HCT116 (cell line): Measurements from ENCODE around the gene DUSP14. TPM values are rescaled to one million over a fixed set of nuclear protein-coding genes. Genes with fewer than 3 reads are reported as not detected.

Experiments
- ATAC-seq: fragments of 200-7000 bp; cut with Tn5 transposase; 2 replicates; pipeline ENCODE4 v1.9.1; 2020; ENCODE audit warnings: mild to moderate bottlenecking, moderate library complexity
- BruUV-seq: library from RNA; stranded (reverse); fragments of 400-500 nt; replicated peaks from 2 replicates; lab custom pipeline; 2021; lab: Mats Ljungman, UMichigan
- CTCF ChIA-PET: fragments of 300-600 bp; sonication (Branson Sonifier 250); formaldehyde crosslinking; loops from one replicate; lab custom pipeline; 2021; ENCODE audit warnings: antibody characterized with exemption; lab: Charles Lee
- POLR2A ChIA-PET: fragments of 300-600, 350-600 bp; sonication (Branson Sonifier 250); formaldehyde crosslinking; loops from one replicate; lab custom pipeline; 2021; ENCODE audit warnings: antibody characterized with exemption; lab: Charles Lee
- RAD21 ChIA-PET, 2 experiments: fragments of 300-600 bp; sonication (Branson Sonifier 250); formaldehyde crosslinking; loops; one replicate each; lab custom pipeline; 2023; ENCODE audit warnings: low total read pairs in 2 of 2; ENCODE audit not compliant: uncharacterized antibody in 2 of 2, unreplicated experiment in 2 of 2, low non-redundant PET in 1 of 2; lab: Charles Lee
- DNase-seq: peaks from one replicate; pipeline ENCODE4 v3.0.0-alpha.2; 2010; ENCODE audit warnings: low read depth, low spot score
- H2AFZ ChIP-seq: fragments of 200-600 bp; shearing (Covaris generic), sonication (generic); 2 replicates; pipeline ENCODE4 v1.6.1; 2017; ENCODE audit warnings: low read depth, mixed run types, mixed read lengths, antibody characterized with exemption, low read length; ENCODE audit not compliant: poor library complexity, severe bottlenecking
- H3K27ac ChIP-seq: 2 replicates; pipeline ENCODE4 v1.5.1; 2012; ENCODE audit warnings: low read depth, low read length
- H3K27me3 ChIP-seq: fragments of 200-600 bp; sonication (generic); 2 replicates; pipeline ENCODE4 v1.6.1; 2016; ENCODE audit warnings: mixed run types, low read length, mixed read lengths; ENCODE audit not compliant: insufficient read depth
- H3K36me3 ChIP-seq, 2 experiments: fragments of 200-500 bp in 1 of 2; fragments of 200-600 bp in 1 of 2; sonication (Bioruptor generic) in 1 of 2; sonication (generic) in 1 of 2; 2 replicates each; pipeline versions ENCODE4 v1.5.1 to v1.6.1; 2014 to 2016; ENCODE audit warnings: low read length in 2 of 2, inconsistent platforms in 1 of 2, mixed read lengths in 1 of 2, mixed run types in 1 of 2; ENCODE audit not compliant: insufficient read depth in 2 of 2, control insufficient read depth in 1 of 2
- H3K4me1 ChIP-seq, 2 experiments: fragments of 200-600 bp in 1 of 2; sonication (generic) in 1 of 2; 2 replicates each; pipeline versions ENCODE4 v1.5.1 to v1.6.1; 2012 to 2017; ENCODE audit warnings: low read length in 2 of 2, inconsistent platforms in 1 of 2, mild to moderate bottlenecking in 1 of 2, mixed read lengths in 1 of 2, mixed run types in 1 of 2, moderate library complexity in 1 of 2; ENCODE audit not compliant: insufficient read depth in 2 of 2, control insufficient read depth in 1 of 2
- H3K4me2 ChIP-seq: fragments of 200-600 bp; sonication (generic); 2 replicates; pipeline ENCODE4 v1.6.1; 2017; ENCODE audit warnings: mixed run types, low read length, mixed read lengths
- H3K4me3 ChIP-seq, 2 experiments: fragments of 200-600 bp in 1 of 2; sonication (generic) in 1 of 2; replicated peaks in 1 of 2; 2 replicates each; pipeline ENCODE4 v1.5.1; 2011 to 2016; ENCODE audit warnings: low read length in 2 of 2, control low read depth in 1 of 2, low read depth in 1 of 2, mild to moderate bottlenecking in 1 of 2, mixed read lengths in 1 of 2, mixed run types in 1 of 2
- H3K79me2 ChIP-seq: fragments of 200-600 bp; sonication (generic); 2 replicates; pipeline ENCODE4 v1.6.1; 2017; ENCODE audit warnings: mild to moderate bottlenecking, mixed run types, low read length, moderate library complexity, mixed read lengths; ENCODE audit not compliant: insufficient read depth
- H3K9ac ChIP-seq: fragments of 200-600 bp; sonication (generic); 2 replicates; pipeline ENCODE4 v1.6.1; 2016; ENCODE audit warnings: low read length, mixed read lengths
- H3K9me2 ChIP-seq: fragments of 200-600 bp; sonication (generic), shearing (Covaris generic); 2 replicates; pipeline ENCODE4 v1.6.1; 2017; ENCODE audit warnings: mixed run types, mild to moderate bottlenecking, moderate library complexity; ENCODE audit not compliant: insufficient read depth
- H3K9me3 ChIP-seq, 2 experiments: fragments of 200-500 bp in 1 of 2; fragments of 200-600 bp in 1 of 2; sonication (Bioruptor generic) in 1 of 2; sonication (generic) in 1 of 2; 2 replicates each; pipeline ENCODE4 v1.6.1; 2014 to 2017; ENCODE audit warnings: low read length in 2 of 2, mixed read lengths in 2 of 2, inconsistent platforms in 1 of 2, low read depth in 1 of 2, mild to moderate bottlenecking in 1 of 2, mixed run types in 1 of 2, moderate library complexity in 1 of 2; ENCODE audit not compliant: control insufficient read depth in 1 of 2, insufficient read depth in 1 of 2
- H4K20me1 ChIP-seq: fragments of 200-600 bp; sonication (generic), shearing (Covaris generic); 2 replicates; pipeline ENCODE4 v1.6.1; 2017; ENCODE audit warnings: mixed run types, mild to moderate bottlenecking, moderate library complexity; ENCODE audit not compliant: insufficient read depth
- CTCF ChIP-seq, 3 experiments: fragments of 200-600 bp in 1 of 3; sonication (generic) in 1 of 3; IDR thresholded peaks in 2 of 3; conservative IDR thresholded peaks in 1 of 3; 2 replicates each; pipeline ENCODE4 v1.5.1; 2012 to 2017; ENCODE audit warnings: low read depth in 2 of 3, low read length in 2 of 3, antibody characterized with exemption in 1 of 3, borderline replicate concordance in 1 of 3, control low read depth in 1 of 3, mild to moderate bottlenecking in 1 of 3, mixed read lengths in 1 of 3, mixed run types in 1 of 3, moderate library complexity in 1 of 3; ENCODE audit not compliant: insufficient read depth in 1 of 3
- EGR1 ChIP-seq: IDR thresholded peaks from 2 replicates; pipeline ENCODE4 v1.6.1; 2012; ENCODE audit warnings: low read depth
- EZH2 ChIP-seq: fragments of 200-600 bp; sonication (generic); IDR thresholded peaks from 2 replicates; pipeline ENCODE4 v1.6.1; 2017; ENCODE audit warnings: antibody characterized with exemption, mixed run types
- JUND ChIP-seq: IDR thresholded peaks from 2 replicates; pipeline ENCODE4 v1.6.1; 2012
- POLR2A ChIP-seq: IDR thresholded peaks from 2 replicates; pipeline ENCODE4 v1.7.0; 2011; ENCODE audit warnings: borderline replicate concordance; ENCODE audit not compliant: insufficient read depth, insufficient read length; ENCODE audit errors: extremely low read depth
- RAD21 ChIP-seq: IDR thresholded peaks from 2 replicates; pipeline ENCODE4 v1.6.1; 2012; ENCODE audit warnings: low read depth, mild to moderate bottlenecking
- SRF ChIP-seq: IDR thresholded peaks from 2 replicates; pipeline ENCODE4 v1.6.1; 2012; ENCODE audit warnings: low read depth
- TCF7L2 ChIP-seq: IDR thresholded peaks from 2 replicates; pipeline ENCODE4 v1.7.0; 2011; ENCODE audit warnings: borderline replicate concordance, inconsistent platforms; ENCODE audit not compliant: insufficient read depth, insufficient read length; ENCODE audit errors: extremely low read depth
- YY1 ChIP-seq: IDR thresholded peaks from 2 replicates; pipeline ENCODE4 v1.6.1; 2011; ENCODE audit warnings: low read length, low read depth, moderate library complexity, mild to moderate bottlenecking; ENCODE audit not compliant: insufficient replicate concordance; ENCODE audit errors: extremely low read depth
- ZFX ChIP-seq: fragments of 450-650 bp; IDR thresholded peaks from 2 replicates; pipeline ENCODE4 v1.6.1; 2017
- ZNF274 ChIP-seq: fragments of 200-500 bp; sonication (Bioruptor generic); IDR thresholded peaks from 2 replicates; pipeline ENCODE4 v1.6.1; 2014; ENCODE audit warnings: mild to moderate bottlenecking, low read depth, low read length, inconsistent platforms
- intact Hi-C: fragments of 100-400 bp; cut with micrococcal nuclease; formaldehyde crosslinking; loops from 2 replicates; pipeline ENCODE4 v1.10.0; 2022
- total RNA-seq: library from RNA; stranded (reverse); gene quantifications from one replicate; pipeline ENCODE4 v1.2.1, GENCODE V29; 2021; ENCODE audit not compliant: unreplicated experiment
- TF ChIP-seq, protein P1 (sequence below): IDR thresholded peaks from 2 replicates; pipeline ENCODE4 v1.6.1; 2011; ENCODE audit warnings: mild to moderate bottlenecking, low read length, moderate library complexity; ENCODE audit not compliant: insufficient replicate concordance; ENCODE audit errors: extremely low read depth
- TF ChIP-seq, protein P2 (sequence below): IDR thresholded peaks from 2 replicates; pipeline ENCODE4 v1.6.1; 2012; ENCODE audit warnings: low read depth

DUSP14 gene
- total RNA-seq, 1 experiment from 2014 or later: 27.6 TPM

DNA sequence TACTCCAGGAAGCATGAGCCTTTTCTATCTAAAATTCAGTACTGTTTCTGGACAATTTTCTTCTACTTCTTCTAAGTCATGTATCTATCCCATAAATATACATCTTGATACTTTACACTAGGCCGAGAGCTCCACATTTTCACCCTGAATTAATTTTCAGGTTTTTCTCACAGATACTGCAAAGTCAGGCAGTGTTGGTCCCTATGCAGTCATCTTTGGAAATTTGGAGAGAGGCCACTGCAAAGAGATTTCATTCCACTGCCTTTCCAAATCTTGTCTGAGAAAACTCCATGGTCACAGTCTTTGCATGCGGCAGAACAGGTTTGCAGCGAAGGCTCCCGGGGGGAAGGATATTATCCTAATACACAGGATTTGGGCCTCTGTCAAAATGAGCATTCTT, 28.2 kb downstream of the DUSP14 start:
- RAD21 ChIA-PET: no interaction called here
- intact Hi-C loops: no loop called here
- H3K9me2 ChIP-seq: no peaks in the 10 kb centered on the region
- no peaks in the 10 kb centered on the region for H3K27me3 ChIP-seq
- no peaks in the 10 kb centered on the region for H3K9me3 ChIP-seq
- DNase-seq (no peak), ATAC-seq (no peak)
- POLR2A ChIA-PET: no interaction called here
- peaks cover 13 to 15% of the 10 kb centered on the region in 2 experiments; a peak in 3 of 4 replicates for H3K36me3 ChIP-seq
- H2AFZ ChIP-seq: no peak overlapping the region
- no peaks in the 10 kb centered on the region for H4K20me1 ChIP-seq
- TF ChIP-seq JUND: no peak
- no peak for TF ChIP-seq POLR2A
- TF ChIP-seq, protein P1, sequence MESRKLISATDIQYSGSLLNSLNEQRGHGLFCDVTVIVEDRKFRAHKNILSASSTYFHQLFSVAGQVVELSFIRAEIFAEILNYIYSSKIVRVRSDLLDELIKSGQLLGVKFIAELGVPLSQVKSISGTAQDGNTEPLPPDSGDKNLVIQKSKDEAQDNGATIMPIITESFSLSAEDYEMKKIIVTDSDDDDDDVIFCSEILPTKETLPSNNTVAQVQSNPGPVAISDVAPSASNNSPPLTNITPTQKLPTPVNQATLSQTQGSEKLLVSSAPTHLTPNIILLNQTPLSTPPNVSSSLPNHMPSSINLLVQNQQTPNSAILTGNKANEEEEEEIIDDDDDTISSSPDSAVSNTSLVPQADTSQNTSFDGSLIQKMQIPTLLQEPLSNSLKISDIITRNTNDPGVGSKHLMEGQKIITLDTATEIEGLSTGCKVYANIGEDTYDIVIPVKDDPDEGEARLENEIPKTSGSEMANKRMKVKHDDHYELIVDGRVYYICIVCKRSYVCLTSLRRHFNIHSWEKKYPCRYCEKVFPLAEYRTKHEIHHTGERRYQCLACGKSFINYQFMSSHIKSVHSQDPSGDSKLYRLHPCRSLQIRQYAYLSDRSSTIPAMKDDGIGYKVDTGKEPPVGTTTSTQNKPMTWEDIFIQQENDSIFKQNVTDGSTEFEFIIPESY: no peak
- no peak for TF ChIP-seq CTCF (IDR thresholded peaks at IDR 0.05 in 2 of 3, conservative IDR thresholded peaks at IDR 0.05 in 1 of 3; ENCODE audit: borderline replicate concordance in 1 of 3, insufficient read depth in 1 of 3, low read depth in 2 of 3, low read length in 2 of 3)
- TF ChIP-seq, protein P2, sequence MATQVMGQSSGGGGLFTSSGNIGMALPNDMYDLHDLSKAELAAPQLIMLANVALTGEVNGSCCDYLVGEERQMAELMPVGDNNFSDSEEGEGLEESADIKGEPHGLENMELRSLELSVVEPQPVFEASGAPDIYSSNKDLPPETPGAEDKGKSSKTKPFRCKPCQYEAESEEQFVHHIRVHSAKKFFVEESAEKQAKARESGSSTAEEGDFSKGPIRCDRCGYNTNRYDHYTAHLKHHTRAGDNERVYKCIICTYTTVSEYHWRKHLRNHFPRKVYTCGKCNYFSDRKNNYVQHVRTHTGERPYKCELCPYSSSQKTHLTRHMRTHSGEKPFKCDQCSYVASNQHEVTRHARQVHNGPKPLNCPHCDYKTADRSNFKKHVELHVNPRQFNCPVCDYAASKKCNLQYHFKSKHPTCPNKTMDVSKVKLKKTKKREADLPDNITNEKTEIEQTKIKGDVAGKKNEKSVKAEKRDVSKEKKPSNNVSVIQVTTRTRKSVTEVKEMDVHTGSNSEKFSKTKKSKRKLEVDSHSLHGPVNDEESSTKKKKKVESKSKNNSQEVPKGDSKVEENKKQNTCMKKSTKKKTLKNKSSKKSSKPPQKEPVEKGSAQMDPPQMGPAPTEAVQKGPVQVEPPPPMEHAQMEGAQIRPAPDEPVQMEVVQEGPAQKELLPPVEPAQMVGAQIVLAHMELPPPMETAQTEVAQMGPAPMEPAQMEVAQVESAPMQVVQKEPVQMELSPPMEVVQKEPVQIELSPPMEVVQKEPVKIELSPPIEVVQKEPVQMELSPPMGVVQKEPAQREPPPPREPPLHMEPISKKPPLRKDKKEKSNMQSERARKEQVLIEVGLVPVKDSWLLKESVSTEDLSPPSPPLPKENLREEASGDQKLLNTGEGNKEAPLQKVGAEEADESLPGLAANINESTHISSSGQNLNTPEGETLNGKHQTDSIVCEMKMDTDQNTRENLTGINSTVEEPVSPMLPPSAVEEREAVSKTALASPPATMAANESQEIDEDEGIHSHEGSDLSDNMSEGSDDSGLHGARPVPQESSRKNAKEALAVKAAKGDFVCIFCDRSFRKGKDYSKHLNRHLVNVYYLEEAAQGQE: no peak
- no peak for TF ChIP-seq RAD21
- TF ChIP-seq ZNF274: no peak
- TF ChIP-seq TCF7L2: no peak
- TF ChIP-seq EGR1: no peak
- TF ChIP-seq YY1: no peak
- TF ChIP-seq ZFX: no peak
- no peak for TF ChIP-seq SRF
- no peak for TF ChIP-seq EZH2
- no TSS peak for BruUV-seq
- H3K9ac ChIP-seq: no peak overlapping the region
- H3K4me2 ChIP-seq: no peak overlapping the region
- H3K27ac ChIP-seq: no peak overlapping the region
- no peak overlapping the region for H3K4me3 ChIP-seq
- no peaks in the 10 kb centered on the region for H3K4me1 ChIP-seq
- CTCF ChIA-PET: no interaction called here
- no peaks in the 10 kb centered on the region; the same call in 1 of the 2 replicates for H3K79me2 ChIP-seq
